ENCODE measurements around the gene DEF6.
"Not testable (repeated sequence)": the region's sequence is repeated elsewhere in the genome, so short reads cannot be mapped to it uniquely, and the experiment has no call there.

DEF6 gene

GRCh38 chr6:35298625-35299140 lies 1.1 kb downstream of the DEF6 start:
- CTCF ChIA-PET, result interaction anchor here (1.0 to 3.4 kb wide), 2 partner anchors 151 to 154 kb away, joined by 3 to 11 read pairs; partner anchors contain the start of gene FANCE
- POLR2A ChIA-PET, result no interaction called here
- no peak for DNase-seq (ENCODE audit: extremely low spot score)
- no peak for TF ChIP-seq CTBP1 (IDR thresholded peaks at IDR 0.05; ENCODE audit: borderline replicate concordance)
- no peak for TF ChIP-seq LEF1 (IDR thresholded peaks at IDR 0.05; ENCODE audit: borderline replicate concordance)
- TF ChIP-seq NFRKB (IDR thresholded peaks at IDR 0.05), result no peak
- TF ChIP-seq BHLHE40 (IDR thresholded peaks at IDR 0.05; ENCODE audit: borderline replicate concordance), result no peak
- no peak for TF ChIP-seq TARDBP (IDR thresholded peaks at IDR 0.05)
- TF ChIP-seq FOXM1 (IDR thresholded peaks at IDR 0.05; ENCODE audit: borderline replicate concordance), result no peak
- no peak for TF ChIP-seq FOXK2 (IDR thresholded peaks at IDR 0.05)
- no peak for TF ChIP-seq ARNT (IDR thresholded peaks at IDR 0.05)
- no peak for TF ChIP-seq ELF4 (IDR thresholded peaks at IDR 0.05)
- no peak for TF ChIP-seq HDGF (IDR thresholded peaks at IDR 0.05; ENCODE audit: borderline replicate concordance)
- no peak for TF ChIP-seq SUZ12 (IDR thresholded peaks at IDR 0.05)
- no peak for TF ChIP-seq ZNF384 (IDR thresholded peaks at IDR 0.05)
- no peak for TF ChIP-seq FOXA1 (IDR thresholded peaks at IDR 0.05)

- no peak for DNase-seq (ENCODE audit: extremely low spot score)
- TF ChIP-seq NFRKB (IDR thresholded peaks at IDR 0.05) (no peak), ELF4 (IDR thresholded peaks at IDR 0.05) (no peak), TARDBP (IDR thresholded peaks at IDR 0.05) (no peak), LEF1 (IDR thresholded peaks at IDR 0.05; ENCODE audit: borderline replicate concordance) (no peak), SUZ12 (IDR thresholded peaks at IDR 0.05) (no peak), BHLHE40 (IDR thresholded peaks at IDR 0.05; ENCODE audit: borderline replicate concordance) (no peak), PKNOX1 (IDR thresholded peaks at IDR 0.05) (no peak), SP1 (IDR thresholded peaks at IDR 0.05) (no peak), FOXK2 (IDR thresholded peaks at IDR 0.05) (no peak), CTBP1 (IDR thresholded peaks at IDR 0.05; ENCODE audit: borderline replicate concordance) (no peak), L3MBTL2 (conservative IDR thresholded peaks at IDR 0.05) (no peak), ZNF384 (IDR thresholded peaks at IDR 0.05) (no peak), FOXM1 (IDR thresholded peaks at IDR 0.05; ENCODE audit: borderline replicate concordance) (no peak)
- CTCF ChIA-PET, result interaction anchor here (0.9 kb wide), 1 partner anchor 61 kb away, joined by 3 read pairs; no protein-coding TSS in a partner anchor
- POLR2A ChIA-PET, result no interaction called here
Observed at GRCh38 chr6:35299674-35300073, 2.1 kb downstream of the DEF6 start.

- no peak for DNase-seq (ENCODE audit: extremely low spot score)
- TF ChIP-seq HDGF (IDR thresholded peaks at IDR 0.05; ENCODE audit: borderline replicate concordance) (no peak), FOXA1 (IDR thresholded peaks at IDR 0.05) (no peak), LEF1 (IDR thresholded peaks at IDR 0.05; ENCODE audit: borderline replicate concordance) (no peak), FOXM1 (IDR thresholded peaks at IDR 0.05; ENCODE audit: borderline replicate concordance) (no peak), CTBP1 (IDR thresholded peaks at IDR 0.05; ENCODE audit: borderline replicate concordance) (no peak), SUZ12 (IDR thresholded peaks at IDR 0.05) (no peak)
- CTCF ChIA-PET, result interaction anchor here (1.0 kb wide), 1 partner anchor 26 kb away, joined by 4 read pairs; no protein-coding TSS in a partner anchor
- POLR2A ChIA-PET, result no interaction called here
Observed at GRCh38 chr6:35300848-35301247, 3.2 kb downstream of the DEF6 start.

GRCh38 chr6:35302604-35303241 lies 5.1 kb downstream of the DEF6 start:
- no peak for DNase-seq (ENCODE audit: extremely low spot score)
- ChIA-PET POLR2A (interaction anchor here (1.0 to 1.6 kb wide), 2 partner anchors 16 to 44 kb away, joined by 4 to 7 read pairs; partner anchors contain the start of gene ZNF76), CTCF (interaction anchor here (0.6 to 1.0 kb wide), 3 partner anchors 9 to 464 kb away, joined by 4 to 7 read pairs (median 5); no protein-coding TSS in a partner anchor)
- TF ChIP-seq ARNT (IDR thresholded peaks at IDR 0.05) (no peak), L3MBTL2 (conservative IDR thresholded peaks at IDR 0.05) (no peak), NFRKB (IDR thresholded peaks at IDR 0.05) (no peak), ELF4 (IDR thresholded peaks at IDR 0.05) (no peak), SUZ12 (IDR thresholded peaks at IDR 0.05) (no peak), FOXK2 (IDR thresholded peaks at IDR 0.05) (no peak), FOXA1 (IDR thresholded peaks at IDR 0.05) (no peak), LEF1 (IDR thresholded peaks at IDR 0.05; ENCODE audit: borderline replicate concordance) (no peak), BHLHE40 (IDR thresholded peaks at IDR 0.05; ENCODE audit: borderline replicate concordance) (no peak), FOXM1 (IDR thresholded peaks at IDR 0.05; ENCODE audit: borderline replicate concordance) (no peak)

GRCh38 chr6:35304299-35304698 lies 6.7 kb downstream of the DEF6 start:
- TF ChIP-seq PKNOX1 (IDR thresholded peaks at IDR 0.05), result no peak
- TF ChIP-seq HDGF (IDR thresholded peaks at IDR 0.05; ENCODE audit: borderline replicate concordance), result no peak
- TF ChIP-seq CTBP1 (IDR thresholded peaks at IDR 0.05; ENCODE audit: borderline replicate concordance), result no peak
- TF ChIP-seq FOXK2 (IDR thresholded peaks at IDR 0.05), result no peak
- TF ChIP-seq SP1 (IDR thresholded peaks at IDR 0.05), result no peak
- no peak for TF ChIP-seq L3MBTL2 (conservative IDR thresholded peaks at IDR 0.05)
- no peak for TF ChIP-seq SUZ12 (IDR thresholded peaks at IDR 0.05)
- no peak for TF ChIP-seq TARDBP (IDR thresholded peaks at IDR 0.05)
- no peak for TF ChIP-seq FOXM1 (IDR thresholded peaks at IDR 0.05; ENCODE audit: borderline replicate concordance)
- TF ChIP-seq ELF4 (IDR thresholded peaks at IDR 0.05), result no peak
- TF ChIP-seq FOXA1 (IDR thresholded peaks at IDR 0.05), result no peak

GRCh38 chr6:35305117-35305516 lies 7.5 kb downstream of the DEF6 start:
- DNase-seq (ENCODE audit: extremely low spot score), result no peak
- ChIA-PET CTCF (interaction anchor here (0.6 to 0.8 kb wide), 6 partner anchors 9 to 1203 kb away, joined by 3 to 6 read pairs (median 4); no protein-coding TSS in a partner anchor), POLR2A (interaction anchor here (1.0 kb wide), 1 partner anchor 13 kb away, joined by 5 read pairs; no protein-coding TSS in a partner anchor)
- TF ChIP-seq SP1 (IDR thresholded peaks at IDR 0.05) (no peak), PKNOX1 (IDR thresholded peaks at IDR 0.05) (peak; percentile 49; the same call in 1 of the 2 replicates), CTBP1 (IDR thresholded peaks at IDR 0.05; ENCODE audit: borderline replicate concordance) (no peak), LEF1 (IDR thresholded peaks at IDR 0.05; ENCODE audit: borderline replicate concordance) (no peak), FOXA1 (IDR thresholded peaks at IDR 0.05) (no peak), SUZ12 (IDR thresholded peaks at IDR 0.05) (no peak)

More at GRCh38 chr6:35304299-35304698, 6.7 kb downstream of the DEF6 start:
- ChIA-PET POLR2A (no interaction called here), CTCF (interaction anchor here (0.6 kb wide), 1 partner anchor 59 kb away, joined by 4 read pairs; no protein-coding TSS in a partner anchor)
- DNase-seq (ENCODE audit: extremely low spot score), result no peak

GRCh38 chr6:35307138-35307537 lies 9.5 kb downstream of the DEF6 start:
- DNase-seq (ENCODE audit: extremely low spot score); CTCF ChIA-PET; POLR2A ChIA-PET: not testable (repeated sequence)

- POLR2A ChIA-PET, result not testable (repeated sequence)
Observed at GRCh38 chr6:35308543-35308942, 10.9 kb downstream of the DEF6 start.

More at GRCh38 chr6:35308543-35308942, 10.9 kb downstream of the DEF6 start:
- DNase-seq (ENCODE audit: extremely low spot score), result not testable (repeated sequence)
- CTCF ChIA-PET, result interaction anchor here (0.6 to 1.0 kb wide), 2 partner anchors 9 to 35 kb away, joined by 3 read pairs; no protein-coding TSS in a partner anchor
